Smooth muscle cell (in vitro differentiated cells): ENCODE data around the gene EXOC3. TPM values are rescaled to one million over a fixed set of nuclear protein-coding genes. Genes with fewer than 3 reads are reported as not detected.

Experiments
- DNase-seq: peaks from one replicate; lab custom pipeline; 2025; ENCODE audit not compliant: unreplicated experiment; lab: John Stamatoyannopoulos, UW
- H2AFZ ChIP-seq: fragments of 200-600 bp; sonication (generic); 2 replicates; pipeline ENCODE4 v1.6.0; 2016; ENCODE audit warnings: antibody characterized with exemption, low read depth, mild to moderate bottlenecking
- H3F3A ChIP-seq: fragments of 200-600 bp; sonication (generic); 2 replicates; pipeline ENCODE4 v1.6.0; 2017; ENCODE audit warnings: antibody characterized with exemption, low read depth
- H3K27ac ChIP-seq: fragments of 200-600 bp; sonication (generic); 2 replicates; pipeline ENCODE4 v1.5.1; 2016; ENCODE audit warnings: low read depth, mild to moderate bottlenecking
- H3K27me3 ChIP-seq: fragments of 200-600 bp; sonication (generic); 2 replicates; pipeline ENCODE4 v1.6.1; 2016; ENCODE audit warnings: low read depth, mild to moderate bottlenecking
- H3K36me3 ChIP-seq: fragments of 200-600 bp; sonication (generic); 2 replicates; pipeline ENCODE4 v1.5.1; 2016; ENCODE audit warnings: low read depth
- H3K4me1 ChIP-seq: fragments of 200-600 bp; sonication (generic); 2 replicates; pipeline ENCODE4 v1.5.1; 2016; ENCODE audit warnings: low read depth
- H3K4me2 ChIP-seq: fragments of 200-600 bp; sonication (generic); 2 replicates; pipeline ENCODE4 v1.6.0; 2016; ENCODE audit warnings: mild to moderate bottlenecking
- H3K4me3 ChIP-seq: fragments of 200-600 bp; sonication (generic); 2 replicates; pipeline ENCODE4 v1.5.1; 2016; ENCODE audit warnings: mild to moderate bottlenecking
- H3K79me2 ChIP-seq: fragments of 200-600 bp; sonication (generic); 2 replicates; pipeline ENCODE4 v1.6.0; 2016; ENCODE audit warnings: low read depth, mild to moderate bottlenecking
- H3K9ac ChIP-seq: fragments of 200-600 bp; sonication (generic); 2 replicates; pipeline ENCODE4 v1.6.0; 2016; ENCODE audit warnings: low read depth
- H3K9me3 ChIP-seq: fragments of 200-600 bp; sonication (generic); replicated peaks from 2 replicates; pipeline ENCODE4 v1.5.1; 2016; ENCODE audit warnings: low read depth
- H4K20me1 ChIP-seq: fragments of 200-600 bp; sonication (generic); 2 replicates; pipeline ENCODE4 v1.6.0; 2016; ENCODE audit warnings: low read depth
- CTCF ChIP-seq: fragments of 200-600 bp; sonication (generic); IDR thresholded peaks from 2 replicates; pipeline ENCODE4 v1.5.1; 2017; ENCODE audit warnings: borderline replicate concordance, mild to moderate bottlenecking, antibody characterized with exemption; ENCODE audit not compliant: insufficient read depth, poor library complexity, severe bottlenecking
- WGBS: methylation state at CpG from one replicate; pipeline ENCODE4 v1.1.7; 2016; ENCODE audit warnings: low lambda C conversion rate; 5-methylcytosine and 5-hydroxymethylcytosine counted together
- polyA plus RNA-seq: library from polyadenylated mRNA; unstranded; fragments of >200 nt; fragmentation: Nextera tagmentation; extraction: Ambion mirVana; gene quantifications from 2 replicates; pipeline ENCODE4 v1.2.1, GENCODE V29; 2016
- total RNA-seq: library from RNA; depleted of rRNA; stranded (reverse); fragments of >200 nt; gene quantifications from 2 replicates; pipeline ENCODE4 v1.2.3, GENCODE V29; 2014

Gene EXOC3
- total and polyA plus RNA-seq, 2 experiments from 2014 or later, result 23.6 to 30.5 TPM

DNA sequence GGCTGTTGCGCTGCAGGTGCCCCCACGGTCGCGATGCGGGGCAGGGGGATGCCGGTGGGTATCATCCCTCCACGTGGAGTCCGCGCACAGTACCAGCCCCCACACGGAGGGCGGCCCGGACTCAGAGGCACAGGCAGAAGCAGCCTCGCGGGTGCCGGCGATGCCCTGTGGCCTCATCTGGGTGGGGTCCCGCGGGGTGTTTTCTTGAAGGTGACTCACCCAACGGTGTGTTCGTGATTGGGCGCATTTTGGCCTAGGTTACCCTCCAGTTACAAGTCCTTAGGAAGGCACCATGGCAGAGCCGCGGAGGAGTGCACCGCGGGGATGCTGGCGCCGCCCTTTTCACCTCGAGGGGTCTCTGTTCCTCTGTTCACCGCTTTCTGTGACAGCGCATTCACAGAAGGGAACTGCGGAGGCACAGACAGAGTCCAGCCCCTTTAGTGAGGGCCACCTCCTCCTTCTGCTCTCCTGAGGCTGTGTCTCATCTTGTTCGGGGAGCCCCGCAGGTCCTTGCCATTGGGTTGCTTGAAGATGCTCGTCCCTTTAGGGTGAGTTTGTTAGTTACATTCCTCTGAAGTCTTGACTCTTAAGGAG, 21.6 kb upstream of the EXOC3 start:
- H3K79me2 ChIP-seq, result no peaks in the 10 kb centered on the region
- H3K4me1 ChIP-seq, result peaks cover 10% of the 10 kb centered on the region
- H2AFZ ChIP-seq, result no peak overlapping the region
- no peak overlapping the region for H3K4me2 ChIP-seq
- H3F3A ChIP-seq, result no peaks in the 10 kb centered on the region
- H3K4me3 ChIP-seq, result no peak overlapping the region
- H4K20me1 ChIP-seq, result no peaks in the 10 kb centered on the region
- H3K27me3 ChIP-seq, result no peaks in the 10 kb centered on the region
- no peak overlapping the region for H3K9ac ChIP-seq
- no peak for DNase-seq
- 95% methylated on average over 33 of the region's 34 CpGs for WGBS
- no peaks in the 10 kb centered on the region for H3K9me3 ChIP-seq
- no peaks in the 10 kb centered on the region for H3K36me3 ChIP-seq
- H3K27ac ChIP-seq, result no peak overlapping the region
- TF ChIP-seq CTCF, result no peak

- no peaks in the 10 kb centered on the region for H3K9me3 ChIP-seq
- H3K4me3 ChIP-seq, result no peak overlapping the region
- no peak overlapping the region for H3K27ac ChIP-seq
- no peak overlapping the region for H3K4me2 ChIP-seq
- H3K36me3 ChIP-seq, result no peaks in the 10 kb centered on the region
- peaks cover 10% of the 10 kb centered on the region for H3K4me1 ChIP-seq
- no peaks in the 10 kb centered on the region for H3F3A ChIP-seq
- H2AFZ ChIP-seq, result no peak overlapping the region
- no peaks in the 10 kb centered on the region for H4K20me1 ChIP-seq
- no peak for TF ChIP-seq CTCF
- H3K9ac ChIP-seq, result no peak overlapping the region
- H3K27me3 ChIP-seq, result no peaks in the 10 kb centered on the region
- no peak for DNase-seq
- 94% methylated on average over 13 of the region's 13 CpGs for WGBS
- H3K79me2 ChIP-seq, result no peaks in the 10 kb centered on the region
These were observed 21.1 kb upstream of the EXOC3 start for GRCh38 chr5:421901-422300.

GRCh38 chr5:422323-423232, 20.4 kb upstream of the EXOC3 start:
- no peak overlapping the region for H2AFZ ChIP-seq
- H3K9ac ChIP-seq, result no peak overlapping the region
- no peak overlapping the region for H3K4me3 ChIP-seq
- no peaks in the 10 kb centered on the region for H3K27me3 ChIP-seq
- H3K9me3 ChIP-seq, result no peaks in the 10 kb centered on the region
- H3K27ac ChIP-seq, result no peak overlapping the region
- H3K4me2 ChIP-seq, result no peak overlapping the region
- 92% methylated on average over 32 of the region's 32 CpGs for WGBS
- peaks cover 8% of the 10 kb centered on the region for H3K4me1 ChIP-seq
- no peaks in the 10 kb centered on the region for H3K36me3 ChIP-seq
- no peak for TF ChIP-seq CTCF
- no peaks in the 10 kb centered on the region for H3K79me2 ChIP-seq
- no peaks in the 10 kb centered on the region for H3F3A ChIP-seq
- DNase-seq, result no peak
- no peaks in the 10 kb centered on the region for H4K20me1 ChIP-seq
